HT-29 (cell line): Measurements from ENCODE around the gene HSD17B2. TPM values are rescaled to one million over a fixed set of nuclear protein-coding genes. Genes with fewer than 3 reads are reported as not detected.

Experiments
- DNase-seq: peaks from one replicate; pipeline ENCODE4 v3.0.0-alpha.2; 2015; ENCODE audit warnings: low spot score
- total RNA-seq: library from RNA; depleted of rRNA; stranded (reverse); fragments of >200 nt; shearing (Covaris generic); gene quantifications from 2 replicates; pipeline ENCODE4 v1.2.3, GENCODE V29; 2014

Gene HSD17B2
- total RNA-seq, 1 experiment from 2014 or later = 39.0 TPM

GRCh38 chr16:82017911-82018568, 17.0 kb upstream of the HSD17B2 start:
- DNase-seq = no peak

GRCh38 chr16:82019535-82019934, 15.5 kb upstream of the HSD17B2 start:
- no peak for DNase-seq

GRCh38 chr16:82020051-82020450, 15.0 kb upstream of the HSD17B2 start:
- DNase-seq = no peak

DNA sequence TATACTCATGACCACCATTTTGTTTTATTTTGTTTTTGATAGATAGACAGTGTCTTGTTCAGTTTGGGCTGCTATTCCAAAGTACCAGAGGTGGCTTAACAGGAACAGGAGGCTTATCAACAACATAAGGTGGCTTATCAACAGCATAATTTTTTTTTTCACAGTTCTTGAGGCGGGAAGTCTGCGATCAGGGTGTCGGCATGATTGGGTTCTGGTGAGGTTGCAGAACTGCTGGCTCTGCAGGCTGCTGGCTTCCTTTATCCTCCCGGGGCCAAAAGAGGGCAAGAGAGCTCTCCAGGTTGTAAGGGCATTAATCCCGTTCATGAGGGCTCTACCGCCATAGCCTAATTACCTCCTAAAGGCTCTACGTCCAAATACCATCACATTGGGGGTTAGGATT, 11.8 kb upstream of the HSD17B2 start:
- DNase-seq = no peak

- no peak for DNase-seq
Measured at GRCh38 chr16:82024316-82024715, 10.7 kb upstream of the HSD17B2 start.

DNA sequence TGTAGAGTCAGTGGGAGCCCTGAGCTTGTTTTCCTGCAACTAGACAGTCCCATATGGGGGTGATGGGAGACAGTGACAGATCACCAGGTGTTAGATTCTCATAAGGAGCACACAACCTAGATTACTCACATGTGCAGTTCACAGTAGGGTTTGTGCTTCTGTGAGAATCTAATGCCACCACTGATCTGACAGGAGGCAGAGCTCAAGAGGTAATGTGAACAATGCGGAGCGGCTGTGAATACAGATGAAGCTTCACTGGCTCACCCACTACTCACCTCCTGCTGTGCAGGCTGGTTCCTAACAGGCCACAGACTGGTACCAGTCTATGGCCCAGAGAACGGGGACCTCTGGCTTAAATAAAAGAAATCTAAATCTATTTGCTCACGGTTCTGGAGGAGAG, 10.2 kb upstream of the HSD17B2 start:
- no peak for DNase-seq

DNA sequence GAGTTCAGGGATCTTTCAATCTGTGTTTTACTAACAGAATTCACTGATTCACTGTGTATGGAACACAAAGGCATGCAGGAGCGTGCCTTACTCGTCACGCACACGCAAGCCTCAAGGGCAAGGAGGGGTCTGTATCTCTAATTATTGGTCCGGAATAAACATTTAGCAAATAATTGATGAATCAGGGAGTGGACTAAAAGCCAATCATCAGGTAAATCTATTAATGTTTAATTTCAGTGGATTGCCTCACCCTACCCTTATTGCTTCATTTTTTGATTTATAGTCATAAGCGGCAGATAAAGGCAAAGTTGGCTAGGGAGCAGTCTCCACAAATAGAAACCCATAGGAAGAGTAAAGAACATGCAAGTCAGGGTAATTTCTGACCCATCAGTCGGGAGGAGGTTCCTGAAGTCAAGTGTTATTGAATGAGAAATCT, 7.4 kb upstream of the HSD17B2 start:
- DNase-seq = peak; percentile 81

GRCh38 chr16:82031116-82032084, 3.7 kb upstream of the HSD17B2 start:
- peak; percentile 78 for DNase-seq

- DNase-seq = peak; percentile 72
Measured at GRCh38 chr16:82033006-82033405, 2.0 kb upstream of the HSD17B2 start.

- DNase-seq = peak; percentile 62
Measured at GRCh38 chr16:82033683-82034300, 1.3 kb upstream of the HSD17B2 start.

DNA sequence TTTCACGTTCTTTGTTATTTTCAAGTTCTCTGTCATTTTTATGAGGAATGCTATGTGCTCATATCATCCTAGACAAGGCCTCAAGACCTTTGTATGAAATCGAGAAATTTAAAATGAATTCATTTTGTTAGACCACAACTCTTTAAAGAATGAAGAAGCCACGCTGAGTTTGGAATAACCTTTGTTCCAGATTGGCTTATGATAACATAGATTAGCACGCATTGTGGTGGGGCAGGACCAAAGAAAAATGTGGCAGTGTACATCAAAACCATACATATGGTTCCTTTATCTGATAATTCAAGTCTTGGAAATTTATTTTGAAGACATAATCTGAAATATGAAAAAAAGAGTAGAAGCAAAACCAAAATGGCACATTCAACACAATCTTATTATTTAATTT, 2.2 kb downstream of the HSD17B2 start:
- DNase-seq = no peak

- no peak for DNase-seq
Measured at GRCh38 chr16:82037666-82038065, 2.6 kb downstream of the HSD17B2 start.

GRCh38 chr16:82040296-82040695, 5.2 kb downstream of the HSD17B2 start:
- DNase-seq = no peak

DNA sequence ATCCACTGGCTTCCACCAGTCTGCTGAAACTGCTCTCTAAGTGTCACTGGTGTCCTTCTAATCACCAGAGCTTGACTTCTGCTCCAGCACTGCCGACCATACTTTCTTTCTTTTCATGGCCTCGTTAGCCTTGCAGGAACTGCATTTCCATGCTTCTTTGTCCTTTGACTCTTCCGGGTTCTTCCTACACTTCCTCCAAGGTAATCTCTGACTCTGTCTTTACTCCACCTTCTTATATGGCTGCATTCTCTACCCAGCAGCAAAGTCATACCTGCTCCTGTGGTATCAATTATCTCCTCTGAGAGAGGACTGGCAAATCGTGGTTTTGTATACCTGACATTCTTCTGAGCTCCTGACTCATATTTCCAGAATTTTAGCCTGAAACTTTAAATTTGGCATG, 6.5 kb downstream of the HSD17B2 start:
- no peak for DNase-seq

DNA sequence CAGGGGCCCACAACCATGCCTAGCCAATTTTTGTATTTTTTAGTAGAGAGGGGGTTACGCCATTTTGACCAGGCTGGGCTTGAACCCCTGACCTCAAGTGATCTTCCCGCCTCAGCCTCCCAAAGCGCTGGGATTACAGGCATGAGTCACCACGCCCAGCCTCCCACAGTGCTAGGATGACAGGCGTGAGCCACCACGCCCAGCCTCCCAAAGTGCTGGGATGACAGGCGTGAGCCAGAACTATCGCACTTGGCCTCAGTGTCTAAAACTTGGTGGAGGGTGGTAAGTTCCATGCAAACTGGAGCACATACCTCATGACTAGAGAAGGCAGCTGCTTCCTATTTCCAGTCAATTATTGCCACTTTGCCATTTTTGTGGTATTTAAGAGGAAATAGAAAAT, 7.1 kb downstream of the HSD17B2 start:
- DNase-seq = no peak

DNA sequence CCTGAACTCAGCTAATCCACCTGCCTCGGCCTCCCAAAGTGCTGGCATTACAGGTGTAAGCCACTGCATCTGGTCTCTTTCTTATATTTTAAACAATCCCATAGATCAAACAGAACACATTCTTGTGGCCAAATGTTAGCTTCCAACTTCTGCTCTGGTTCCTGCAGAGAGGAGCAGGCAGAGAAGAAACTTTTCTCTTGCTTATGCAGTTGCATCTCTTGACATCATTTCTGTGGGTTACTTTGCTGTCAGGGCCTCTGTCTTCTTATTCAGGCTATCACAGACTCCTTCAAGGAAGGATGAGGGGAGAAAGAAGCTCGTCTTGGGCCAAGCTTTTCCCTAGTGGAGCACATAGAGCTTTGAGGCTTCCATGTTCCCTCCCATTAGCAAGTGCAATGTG, 7.8 kb downstream of the HSD17B2 start:
- DNase-seq = no peak

DNA sequence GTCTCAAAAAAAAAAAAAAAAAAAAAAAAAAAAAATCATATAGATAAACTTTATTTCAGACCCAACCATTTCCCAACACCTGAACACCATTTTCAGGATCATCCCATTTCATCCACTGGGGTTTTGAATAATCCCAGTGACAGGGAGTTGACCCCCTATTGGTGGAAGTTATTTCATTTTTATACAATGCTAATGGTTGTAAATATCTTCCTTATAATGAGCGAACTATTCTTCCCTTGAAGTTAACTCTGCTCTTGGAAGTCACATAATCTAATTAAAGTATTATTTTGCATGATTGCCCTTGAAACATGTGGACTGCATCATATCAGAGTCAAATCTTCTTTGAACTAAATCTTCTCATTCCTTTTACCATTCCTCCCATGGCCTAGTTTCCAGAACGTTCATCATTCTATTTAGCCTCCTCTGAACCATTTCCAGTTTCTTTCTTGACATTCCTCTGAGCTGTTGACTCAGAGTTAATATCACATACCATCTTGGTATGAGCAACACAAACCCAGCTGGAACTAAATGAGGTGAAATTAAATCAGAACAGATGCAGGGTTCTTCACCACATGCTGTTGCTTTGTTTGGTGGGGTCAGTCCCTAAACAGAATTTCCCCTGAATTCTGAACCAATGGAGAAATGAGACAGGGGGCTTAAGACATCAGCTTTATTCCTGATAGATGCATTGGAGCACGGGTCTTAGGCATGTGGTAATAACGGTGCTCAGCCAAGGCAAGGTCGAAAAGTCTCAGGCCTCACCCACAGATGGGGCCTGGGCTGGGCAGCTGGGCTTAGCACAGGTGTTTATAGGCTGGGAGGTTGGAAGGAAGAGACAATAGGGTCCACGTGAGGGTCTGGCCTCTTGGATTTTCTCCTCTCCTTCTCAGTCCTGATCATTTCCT, 8.9 kb downstream of the HSD17B2 start:
- no peak for DNase-seq

DNA sequence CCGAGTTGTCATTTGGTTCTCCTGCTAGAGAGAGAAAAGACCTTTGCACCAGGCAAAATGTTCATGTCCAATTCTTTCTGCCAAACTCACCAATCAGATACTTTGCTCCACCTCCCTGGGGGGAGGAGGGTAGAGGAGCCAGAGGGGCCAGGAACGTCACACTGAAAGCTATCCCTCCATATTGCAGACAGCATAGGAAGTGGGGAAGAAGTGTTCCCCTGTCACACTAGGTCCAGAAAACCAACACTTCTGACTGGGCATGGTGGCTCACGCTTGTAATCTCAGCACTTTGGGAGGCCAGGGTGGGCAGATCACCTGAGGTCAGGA, 9.5 kb downstream of the HSD17B2 start:
- no peak for DNase-seq

DNA sequence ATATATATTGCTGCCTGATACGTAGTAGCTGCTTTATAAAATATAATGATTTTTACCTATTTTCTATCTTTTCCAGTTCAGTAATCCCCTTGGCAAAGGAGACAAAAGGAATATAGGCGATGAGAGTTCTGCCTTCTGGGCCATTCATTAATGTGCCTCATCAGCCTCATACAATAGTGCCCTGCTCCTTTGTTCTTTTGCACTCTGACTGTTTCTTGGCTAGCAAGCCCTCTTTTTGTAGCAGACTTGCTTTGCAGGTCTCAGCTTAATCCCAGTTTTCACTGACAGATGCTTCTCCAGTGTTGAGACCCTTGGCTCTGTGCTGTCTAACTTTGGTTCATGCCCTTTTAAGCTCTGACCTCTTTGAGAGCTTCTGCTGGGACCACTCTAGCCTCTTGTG, 10.4 kb downstream of the HSD17B2 start:
- DNase-seq = no peak

DNA sequence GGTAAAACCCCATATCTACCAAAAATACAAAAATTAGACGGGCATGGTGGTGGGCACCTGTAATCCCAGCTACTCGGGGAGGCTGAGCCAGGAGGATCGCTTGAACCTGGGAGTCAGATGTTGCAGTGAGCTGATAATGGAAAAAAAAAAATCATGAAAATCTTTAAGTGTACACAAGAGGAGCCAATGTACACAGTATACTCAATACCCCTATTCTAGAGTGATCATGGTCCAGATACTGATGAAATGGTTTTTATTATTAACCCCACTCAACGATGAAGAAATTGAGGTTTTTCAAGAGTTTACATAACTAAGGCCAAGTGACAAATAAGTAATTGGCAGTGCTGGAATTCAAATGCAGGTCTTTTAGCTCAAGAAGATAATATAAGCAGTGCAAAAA, 11.5 kb downstream of the HSD17B2 start:
- DNase-seq = no peak

DNA sequence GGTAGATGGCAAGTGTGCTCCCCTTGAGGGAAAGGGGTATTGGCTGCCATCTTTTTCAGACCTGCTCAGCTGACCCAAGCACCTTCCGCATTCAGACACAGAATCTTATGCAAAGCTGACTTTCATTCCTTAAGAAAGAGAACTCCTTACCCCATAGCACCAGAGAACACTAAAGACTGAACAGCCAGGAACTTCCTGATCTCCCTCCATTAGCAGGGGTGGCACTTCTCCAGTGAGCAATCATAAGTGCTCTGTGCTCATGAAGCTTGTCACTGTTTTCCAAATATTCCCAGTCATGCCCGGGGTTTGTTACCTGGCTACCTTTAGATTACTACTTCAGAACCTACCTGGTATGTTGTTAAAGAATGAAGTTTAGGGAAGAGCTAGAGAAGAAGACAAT, 11.9 kb downstream of the HSD17B2 start:
- DNase-seq = no peak

- no peak for DNase-seq
Measured at GRCh38 chr16:82047374-82047773, 12.3 kb downstream of the HSD17B2 start.
